HG02588 (cell line): ENCODE measurements around the gene SLC2A9.
"Not testable (repeated sequence)": the region's sequence is repeated elsewhere in the genome, so short reads cannot be mapped to it uniquely, and the experiment has no call there.

ENCODE experiments used
- ATAC-seq: cut with Tn5 transposase; IDR thresholded peaks from one replicate; pipeline ENCODE4 v1.9.1; 2021; ENCODE audit warnings: mild to moderate bottlenecking, moderate library complexity; ENCODE audit not compliant: unreplicated experiment

SLC2A9 gene

GRCh38 chr4:9932771-9933170 is 88.5 kb downstream of the SLC2A9 start:
- ATAC-seq: no peak

- ATAC-seq: no peak
Observed at GRCh38 chr4:9931146-9931545, 90.2 kb downstream of the SLC2A9 start.

- no peak for ATAC-seq
Observed at GRCh38 chr4:9929111-9929510, 92.2 kb downstream of the SLC2A9 start.

GRCh38 chr4:9927341-9928007 is 93.8 kb downstream of the SLC2A9 start:
- no peak for ATAC-seq

- no peak for ATAC-seq
Observed at GRCh38 chr4:9926586-9926985, 94.7 kb downstream of the SLC2A9 start.

- ATAC-seq: no peak
Observed at GRCh38 chr4:9925750-9926439, 95.4 kb downstream of the SLC2A9 start.

- ATAC-seq: no peak
Observed at GRCh38 chr4:9924750-9925149, 96.5 kb downstream of the SLC2A9 start.

GRCh38 chr4:9923195-9923812 is 98.0 kb downstream of the SLC2A9 start:
- no peak for ATAC-seq

- no peak for ATAC-seq
Observed at GRCh38 chr4:9921326-9921725, 100.0 kb downstream of the SLC2A9 start.

GRCh38 chr4:9920029-9920428 is 101.3 kb downstream of the SLC2A9 start:
- no peak for ATAC-seq

GRCh38 chr4:9919047-9919446 is 102.2 kb downstream of the SLC2A9 start:
- no peak for ATAC-seq

GRCh38 chr4:9918484-9918883 is 102.8 kb downstream of the SLC2A9 start:
- no peak for ATAC-seq

- no peak for ATAC-seq
Observed at GRCh38 chr4:9916937-9917336, 104.4 kb downstream of the SLC2A9 start.

GRCh38 chr4:9916346-9916745 is 105.0 kb downstream of the SLC2A9 start:
- ATAC-seq: no peak

GRCh38 chr4:9913846-9914245 is 107.5 kb downstream of the SLC2A9 start:
- no peak for ATAC-seq

- no peak for ATAC-seq
Observed at GRCh38 chr4:9906996-9907395, 114.3 kb downstream of the SLC2A9 start.

- no peak for ATAC-seq
Observed at GRCh38 chr4:9904976-9905587, 116.2 kb downstream of the SLC2A9 start.

GRCh38 chr4:9903317-9903716 is 118.0 kb downstream of the SLC2A9 start:
- ATAC-seq: no peak

GRCh38 chr4:9901257-9901656 is 120.0 kb downstream of the SLC2A9 start:
- ATAC-seq: no peak

GRCh38 chr4:9900633-9901032 is 120.7 kb downstream of the SLC2A9 start:
- ATAC-seq: not testable (repeated sequence)

- no peak for ATAC-seq
Observed at GRCh38 chr4:9899306-9900055, 121.8 kb downstream of the SLC2A9 start.
